ENCODE results near the gene ORMDL3.

The ORMDL3 gene

GRCh38 chr17:39871801-39872200, 55.6 kb downstream of the ORMDL3 start:
- no peak for DNase-seq (ENCODE audit: low spot score)
